ENCODE data around the gene VRK2.
"Not testable (repeated sequence)": the region's sequence is repeated elsewhere in the genome, so short reads cannot be mapped to it uniquely, and the experiment has no call there.

Gene VRK2

GRCh38 chr2:58055033-58055786 is 8.6 kb downstream of the VRK2 start:
- no peak for DNase-seq

- DNase-seq: no peak
Measured at GRCh38 chr2:58056192-58056916, 9.7 kb downstream of the VRK2 start.

- DNase-seq: no peak
Measured at GRCh38 chr2:58057707-58058530, 11.3 kb downstream of the VRK2 start.

- no peak for DNase-seq
Measured at GRCh38 chr2:58063641-58064040, 17.0 kb downstream of the VRK2 start.

- DNase-seq: no peak
Measured at GRCh38 chr2:58064086-58064485, 17.5 kb downstream of the VRK2 start.

GRCh38 chr2:58065248-58065647 is 18.6 kb downstream of the VRK2 start:
- no peak for DNase-seq

- DNase-seq: no peak
Measured at GRCh38 chr2:58067001-58067400, 20.4 kb downstream of the VRK2 start.

- no peak for DNase-seq
Measured at GRCh38 chr2:58070765-58071164, 24.2 kb downstream of the VRK2 start.

GRCh38 chr2:58072102-58072501 is 25.5 kb downstream of the VRK2 start:
- no peak for DNase-seq

GRCh38 chr2:58073008-58073407 is 26.4 kb downstream of the VRK2 start:
- DNase-seq: no peak

GRCh38 chr2:58073751-58074150 is 27.1 kb downstream of the VRK2 start:
- no peak for DNase-seq

- DNase-seq: no peak
Measured at GRCh38 chr2:58081000-58081399, 34.4 kb downstream of the VRK2 start.

- no peak for DNase-seq
Measured at GRCh38 chr2:58089081-58089480, 42.5 kb downstream of the VRK2 start.

GRCh38 chr2:58092772-58093171 is 46.2 kb downstream of the VRK2 start:
- DNase-seq: not testable (repeated sequence)

GRCh38 chr2:58097025-58097424 is 50.4 kb downstream of the VRK2 start:
- DNase-seq: no peak

GRCh38 chr2:58098254-58099095 is 51.9 kb downstream of the VRK2 start:
- DNase-seq: no peak

- DNase-seq: no peak
Measured at GRCh38 chr2:58099096-58099769, 52.6 kb downstream of the VRK2 start.

- DNase-seq: no peak
Measured at GRCh38 chr2:58101500-58101899, 54.9 kb downstream of the VRK2 start.

- no peak for DNase-seq
Measured at GRCh38 chr2:58106896-58107295, 60.3 kb downstream of the VRK2 start.

- DNase-seq: no peak
Measured at GRCh38 chr2:58107803-58108710, 61.5 kb downstream of the VRK2 start.

GRCh38 chr2:58109481-58109880 is 62.9 kb downstream of the VRK2 start:
- DNase-seq: no peak
